GM19463 (cell line): ENCODE results near the gene TBC1D21.

ENCODE experiments used
- ATAC-seq: cut with Tn5 transposase; IDR thresholded peaks from one replicate; pipeline ENCODE4 v1.9.1; 2021; ENCODE audit warnings: mild to moderate bottlenecking, moderate library complexity; ENCODE audit not compliant: unreplicated experiment

Gene TBC1D21, protein sequence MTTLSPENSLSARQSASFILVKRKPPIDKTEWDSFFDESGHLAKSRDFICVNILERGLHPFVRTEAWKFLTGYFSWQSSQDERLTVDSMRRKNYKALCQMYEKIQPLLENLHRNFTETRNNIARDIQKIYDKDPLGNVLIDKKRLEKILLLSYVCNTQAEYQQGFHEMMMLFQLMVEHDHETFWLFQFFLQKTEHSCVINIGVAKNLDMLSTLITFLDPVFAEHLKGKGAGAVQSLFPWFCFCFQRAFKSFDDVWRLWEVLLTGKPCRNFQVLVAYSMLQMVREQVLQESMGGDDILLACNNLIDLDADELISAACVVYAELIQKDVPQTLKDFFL

DNA sequence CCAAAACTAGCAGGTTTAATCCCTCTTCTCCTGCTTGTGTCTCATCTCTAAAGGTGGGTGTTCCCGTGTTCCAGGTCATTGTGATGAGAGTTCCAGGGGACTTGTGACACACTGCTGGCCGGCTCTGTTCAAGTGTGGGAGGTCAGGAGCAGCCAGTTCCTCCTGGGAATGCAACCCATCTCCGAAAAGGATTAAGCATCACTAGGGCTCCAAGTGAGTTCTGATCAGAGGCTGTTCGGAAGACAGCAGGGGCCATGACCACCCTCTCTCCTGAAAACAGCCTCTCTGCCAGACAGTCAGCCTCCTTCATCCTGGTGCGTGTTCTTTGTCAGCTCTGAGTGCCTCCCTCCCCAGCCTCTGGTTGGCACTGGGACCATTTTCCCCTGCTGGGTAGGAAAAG lies at the start of gene TBC1D21:
TBC1D21 (plus strand) TSS at position 109 of the 400 bp plus-strand sequence; CDS start at position 255, 146 bp downstream.
- no peak for ATAC-seq

DNA sequence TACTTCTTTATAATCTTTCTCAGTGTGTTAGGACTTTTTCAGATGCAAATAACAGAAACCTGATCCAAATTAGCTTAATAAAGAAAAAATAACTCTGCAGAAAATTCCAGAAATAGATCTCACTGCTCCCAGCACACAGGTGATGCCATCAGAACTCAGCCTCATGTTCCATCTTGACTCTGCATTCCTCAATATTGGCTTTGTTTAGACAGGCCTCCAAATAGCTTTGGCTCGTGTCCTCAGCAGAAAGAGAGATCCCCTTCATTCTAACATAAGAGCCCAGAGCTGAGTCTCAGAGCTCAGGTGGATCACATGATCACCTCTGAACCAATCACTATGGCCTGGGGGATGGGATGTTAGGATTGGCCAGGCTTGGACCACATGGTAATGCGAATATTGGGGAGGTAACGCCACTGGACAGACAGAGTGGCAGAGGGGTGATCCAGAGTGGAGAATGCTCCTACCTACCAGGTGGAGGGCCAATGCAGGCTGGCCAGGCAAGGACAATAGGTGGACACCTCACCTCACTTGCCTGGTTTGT lies 46.6 kb upstream of the TBC1D21 start:
- no peak for ATAC-seq

DNA sequence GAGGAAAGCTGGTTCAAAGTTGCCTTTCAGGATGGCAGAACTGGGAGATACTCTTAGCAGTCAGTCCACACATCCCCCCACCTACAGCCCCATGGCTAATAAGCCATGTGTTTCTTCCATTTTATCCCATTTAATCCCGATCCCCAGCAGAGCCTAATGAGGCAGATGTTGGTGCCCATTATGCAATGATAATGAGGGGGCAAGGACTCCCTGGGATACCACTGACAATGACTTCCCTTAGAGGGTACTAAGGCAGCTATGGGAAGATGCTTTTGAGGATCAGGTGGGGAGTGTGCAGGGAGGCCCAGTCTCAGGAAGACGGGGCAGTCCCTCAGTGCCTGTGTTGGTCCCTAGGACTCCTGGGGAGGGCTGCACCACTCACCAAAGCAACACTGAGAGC lies 43.8 kb upstream of the TBC1D21 start:
- no peak for ATAC-seq

DNA sequence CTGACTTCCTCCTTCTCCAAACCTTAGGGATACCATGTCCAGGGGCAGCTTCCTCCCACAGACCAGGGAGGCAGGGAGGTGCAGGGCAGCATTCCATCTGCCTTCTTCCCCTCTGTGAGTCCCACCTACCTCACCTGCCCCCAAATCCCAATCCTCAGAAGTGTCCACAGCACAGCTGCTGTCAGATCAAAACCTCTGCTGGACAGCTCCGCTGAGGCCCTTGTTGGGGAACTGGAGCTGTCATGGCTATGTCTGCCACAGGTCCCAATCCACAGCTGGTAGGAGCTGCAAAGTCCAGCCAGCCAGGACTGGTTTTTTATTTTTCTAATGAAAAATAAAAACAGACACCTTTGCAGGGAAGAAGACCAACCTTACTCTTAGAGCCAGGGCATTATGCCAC lies 40.7 kb upstream of the TBC1D21 start:
- ATAC-seq = no peak

DNA sequence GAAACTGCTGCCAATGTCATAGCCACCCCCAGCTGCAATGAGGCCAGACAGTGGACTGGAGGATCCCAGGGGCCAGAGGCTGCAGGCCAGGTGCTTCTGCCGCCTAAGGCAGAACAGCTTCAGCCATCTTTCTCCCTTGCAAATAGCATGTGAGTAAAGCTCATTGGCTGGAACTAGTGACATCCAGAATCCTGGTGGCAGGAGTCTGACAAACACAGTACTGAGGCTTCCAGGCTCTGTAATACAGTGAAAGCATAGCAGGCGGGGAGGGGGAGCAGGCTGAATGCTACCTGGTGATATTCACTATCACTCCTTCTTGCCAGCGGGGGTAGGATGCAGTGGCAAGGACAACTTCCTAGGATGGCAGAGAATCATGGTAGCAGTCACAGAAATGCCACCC lies 36.5 kb upstream of the TBC1D21 start:
- no peak for ATAC-seq

DNA sequence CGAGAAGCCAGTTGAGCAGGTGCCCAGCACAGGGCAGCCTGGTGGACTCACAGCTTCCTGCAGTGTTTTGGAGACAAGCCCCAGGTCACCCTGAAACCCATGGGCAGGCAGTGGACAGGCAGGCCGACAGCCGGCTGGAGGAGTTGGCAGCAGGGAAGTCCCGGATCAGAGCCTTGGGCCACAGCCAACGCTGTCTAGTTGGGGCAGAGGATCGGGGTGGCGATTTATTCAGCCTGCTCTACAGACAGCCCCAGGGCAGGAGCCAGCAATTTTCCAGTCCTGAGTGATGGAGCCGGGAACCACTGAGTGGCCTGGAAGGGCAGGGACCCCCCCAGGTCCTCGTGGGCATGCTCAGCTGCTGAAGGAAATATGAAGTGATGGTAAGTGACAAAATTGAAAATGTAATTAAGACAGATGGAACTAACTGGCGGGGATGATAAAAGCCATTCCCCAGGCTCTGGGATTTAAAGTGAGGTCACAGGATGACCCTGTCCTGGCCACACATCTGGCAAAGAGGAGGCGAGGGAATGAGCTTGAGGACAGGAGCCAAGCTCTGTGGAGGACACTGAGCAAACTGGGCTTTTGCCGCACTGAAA lies 34.4 kb upstream of the TBC1D21 start:
- ATAC-seq = no peak

DNA sequence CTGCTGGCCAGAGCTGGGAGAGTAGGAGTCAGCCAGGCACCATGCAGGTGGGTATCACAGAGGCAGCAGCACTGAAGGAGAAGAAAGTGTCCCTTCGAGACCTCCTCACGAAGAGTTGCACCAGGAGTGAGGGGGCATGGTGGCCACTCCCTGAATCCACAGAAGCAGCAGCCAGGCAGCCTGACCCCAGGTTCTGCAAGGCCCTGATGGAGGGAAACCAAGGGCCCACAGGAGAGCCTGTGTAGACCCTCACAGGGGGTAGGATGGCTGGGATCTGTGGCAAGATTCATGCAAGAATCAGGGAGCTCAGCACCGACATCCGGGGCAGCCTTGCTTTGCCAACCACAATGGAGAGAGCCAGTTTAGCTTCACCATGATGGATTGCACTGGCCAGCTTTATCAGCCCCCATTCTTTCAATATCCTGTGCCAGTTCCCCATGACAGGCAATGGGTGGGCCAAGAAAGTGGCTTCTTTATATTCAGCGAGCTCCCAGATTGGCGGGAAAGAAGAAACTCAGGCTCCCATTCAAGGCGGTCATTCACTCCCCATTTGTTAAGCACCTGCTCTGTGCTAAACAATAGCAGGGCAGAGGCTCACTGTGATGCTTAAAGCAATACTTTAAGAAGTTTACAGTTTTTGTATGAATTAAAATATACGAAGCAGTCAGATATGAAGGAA lies 33.5 kb upstream of the TBC1D21 start:
- ATAC-seq = no peak

DNA sequence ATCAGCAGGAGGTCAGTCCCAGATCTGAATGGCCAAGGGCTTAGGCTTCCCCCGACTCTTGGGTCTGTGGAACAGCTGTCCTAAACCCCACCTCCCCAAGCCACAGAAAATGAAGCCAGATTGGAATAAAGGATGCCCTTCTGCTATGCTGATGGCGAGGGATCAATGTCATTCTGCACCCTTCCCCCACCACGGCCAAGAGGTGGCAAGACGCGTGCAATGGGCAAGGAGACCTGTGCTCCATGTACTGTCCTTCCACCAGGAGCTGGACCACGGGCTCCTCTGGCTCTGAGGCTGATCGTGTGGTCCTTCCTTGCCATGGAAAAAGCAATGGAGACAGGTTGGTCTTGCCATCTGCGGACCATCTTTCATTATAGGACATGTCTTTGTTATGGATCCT lies 32.6 kb upstream of the TBC1D21 start:
- no peak for ATAC-seq

DNA sequence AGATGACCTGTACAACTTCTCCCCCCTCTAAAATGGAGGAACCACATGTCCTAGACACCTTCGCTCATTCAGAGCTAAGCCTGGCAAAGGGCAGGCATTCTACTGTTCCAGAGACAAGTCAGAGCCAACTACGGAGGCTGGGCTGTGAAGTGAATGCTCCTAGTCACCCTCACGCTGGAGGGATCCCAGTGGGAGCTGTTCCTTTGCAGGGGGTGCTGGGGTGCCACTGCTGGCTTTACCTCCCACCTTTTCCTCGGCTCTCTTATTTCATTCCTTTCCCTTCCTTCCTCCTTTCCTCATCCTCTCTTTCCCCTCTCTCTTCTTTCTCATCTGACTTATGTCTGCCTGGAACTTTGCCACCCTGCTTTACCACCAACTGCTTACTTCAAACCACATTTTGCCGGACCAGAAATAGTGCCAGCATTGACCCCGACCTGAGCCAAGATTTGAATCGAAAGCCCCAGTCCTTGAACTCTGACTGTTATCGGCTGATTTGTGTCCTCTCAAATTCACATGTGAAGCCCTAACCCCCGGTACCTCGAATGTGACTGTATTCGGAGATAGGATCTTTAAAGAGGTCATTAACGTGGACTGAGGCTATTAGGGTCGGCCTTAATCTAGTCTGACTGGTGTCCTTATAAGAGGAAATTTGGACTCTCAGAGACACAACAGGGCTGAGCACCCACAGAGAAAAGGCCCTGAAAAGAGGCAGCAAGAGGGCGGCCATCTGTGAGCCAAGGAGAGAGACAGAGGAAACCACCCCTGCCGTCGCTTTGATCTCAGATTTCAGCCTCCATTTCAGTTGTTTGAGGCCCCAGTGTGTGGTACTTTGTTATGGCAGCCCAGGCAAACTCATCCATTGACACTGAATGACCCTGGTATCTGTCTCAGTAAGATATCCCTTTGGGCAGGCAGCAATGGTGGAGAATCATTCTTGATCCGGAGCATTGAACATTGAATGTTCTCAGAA lies 31.3 kb upstream of the TBC1D21 start:
- ATAC-seq = no peak

DNA sequence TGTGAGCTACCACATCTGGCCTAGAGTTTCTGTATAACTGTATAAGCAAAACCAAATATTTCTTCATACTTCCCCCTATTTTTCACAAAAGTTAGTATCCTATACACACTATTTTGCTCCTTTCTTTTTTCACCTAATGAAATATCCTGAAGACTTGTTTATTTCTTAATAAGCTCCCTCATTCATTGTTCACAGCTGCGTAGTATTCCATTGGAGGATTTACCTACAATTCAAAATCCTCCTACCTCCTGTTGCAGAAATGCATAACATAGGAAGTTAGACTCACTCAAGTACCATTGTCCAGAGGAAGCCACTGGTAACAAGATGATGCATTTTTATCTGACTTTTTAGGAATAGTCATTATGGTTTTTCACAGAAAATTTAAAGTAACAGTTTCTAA lies 29.6 kb upstream of the TBC1D21 start:
- no peak for ATAC-seq

DNA sequence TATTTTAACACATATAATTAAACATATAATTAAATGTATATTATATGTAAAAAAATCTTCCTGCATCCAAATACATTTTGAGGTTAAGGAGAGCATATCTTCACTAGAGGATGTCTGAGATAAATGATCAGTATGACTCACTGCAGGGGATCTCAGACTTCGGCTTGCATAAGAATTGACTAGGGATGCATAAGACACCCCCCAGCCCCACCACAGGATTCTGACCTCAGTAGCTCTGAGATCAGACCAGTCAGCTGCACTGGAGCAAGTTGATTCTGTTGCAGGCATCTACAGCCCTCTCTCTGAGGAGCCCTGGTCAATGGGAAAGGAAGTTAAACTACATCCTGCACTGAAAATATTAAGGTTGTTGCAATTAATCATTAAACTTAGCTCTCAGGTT lies 29.0 kb upstream of the TBC1D21 start:
- no peak for ATAC-seq

DNA sequence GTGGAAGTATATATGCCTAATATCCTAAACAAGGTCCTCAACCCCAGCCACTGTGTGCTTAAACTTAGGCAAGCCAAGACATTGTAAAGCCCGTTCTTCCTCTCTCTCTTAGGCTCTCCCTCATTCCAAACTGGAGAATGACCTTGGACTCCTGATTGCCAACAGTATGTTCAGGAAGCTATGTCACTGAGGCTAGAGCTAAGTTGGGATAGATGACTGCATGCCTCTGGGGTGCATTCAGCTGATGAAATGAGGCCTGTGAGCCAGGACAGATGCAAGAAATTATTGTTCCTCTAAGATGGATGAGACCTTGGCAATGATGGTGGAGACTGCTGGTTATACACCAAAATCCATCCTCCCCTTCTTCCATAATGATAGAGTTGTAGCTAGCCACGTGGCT lies 27.9 kb upstream of the TBC1D21 start:
- no peak for ATAC-seq

DNA sequence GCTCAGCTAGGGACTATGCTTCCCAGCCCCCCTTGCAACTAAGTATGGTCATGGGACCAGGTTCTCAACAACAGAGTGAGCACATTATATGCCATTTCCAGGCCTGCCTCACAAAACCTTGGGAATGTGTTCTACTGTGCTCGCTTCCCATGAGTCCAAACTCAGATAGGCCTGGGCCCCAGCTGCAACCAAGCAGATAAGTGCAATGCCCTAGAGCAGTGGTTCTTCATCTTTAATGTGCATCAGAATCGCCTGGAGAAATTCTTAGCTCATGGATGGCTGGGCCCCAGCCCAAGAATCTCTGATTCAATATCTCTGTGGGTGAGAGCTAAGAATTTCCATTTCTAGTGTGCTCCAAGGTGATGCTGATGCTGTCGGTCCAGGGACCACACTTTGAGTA lies 27.5 kb upstream of the TBC1D21 start:
- ATAC-seq = no peak

DNA sequence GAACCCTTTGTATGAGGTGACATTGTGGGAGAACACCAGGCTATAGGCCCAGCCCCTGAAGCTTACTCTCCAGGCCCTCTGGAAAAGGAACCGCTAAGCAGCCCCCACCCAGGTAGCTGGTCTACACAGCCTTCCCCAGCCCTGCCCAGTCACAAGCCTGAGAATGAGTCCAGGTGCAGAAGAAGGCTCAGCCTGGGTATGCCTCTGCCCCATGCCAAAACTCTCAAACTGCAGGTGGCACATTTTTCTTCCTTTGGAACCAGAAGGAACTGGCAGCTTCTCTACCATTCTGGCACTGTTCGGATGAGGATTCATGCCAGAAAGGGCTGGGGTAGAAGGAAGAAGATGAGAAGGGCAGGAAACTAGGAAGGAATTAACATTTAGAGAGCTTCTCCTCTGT lies 23.7 kb upstream of the TBC1D21 start:
- ATAC-seq = no peak

DNA sequence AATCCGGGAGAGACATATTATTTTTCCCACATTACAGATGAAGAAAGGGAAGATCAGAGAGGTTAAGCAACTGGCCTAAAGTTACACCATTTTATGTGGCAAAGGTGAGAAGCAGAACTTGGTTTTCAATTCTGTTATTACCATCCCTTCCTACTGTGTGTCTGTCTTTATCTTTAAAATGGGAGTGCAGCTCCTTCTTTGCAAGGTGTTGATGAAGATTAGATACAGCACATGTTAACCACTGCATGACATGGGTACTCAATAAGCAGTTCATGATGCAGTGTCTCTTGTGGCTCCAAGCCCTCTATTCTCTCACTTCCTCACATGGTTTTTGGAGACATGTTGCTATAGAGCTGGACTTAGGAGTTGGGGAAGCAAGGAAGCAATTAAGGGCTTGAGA lies 23.1 kb upstream of the TBC1D21 start:
- no peak for ATAC-seq

DNA sequence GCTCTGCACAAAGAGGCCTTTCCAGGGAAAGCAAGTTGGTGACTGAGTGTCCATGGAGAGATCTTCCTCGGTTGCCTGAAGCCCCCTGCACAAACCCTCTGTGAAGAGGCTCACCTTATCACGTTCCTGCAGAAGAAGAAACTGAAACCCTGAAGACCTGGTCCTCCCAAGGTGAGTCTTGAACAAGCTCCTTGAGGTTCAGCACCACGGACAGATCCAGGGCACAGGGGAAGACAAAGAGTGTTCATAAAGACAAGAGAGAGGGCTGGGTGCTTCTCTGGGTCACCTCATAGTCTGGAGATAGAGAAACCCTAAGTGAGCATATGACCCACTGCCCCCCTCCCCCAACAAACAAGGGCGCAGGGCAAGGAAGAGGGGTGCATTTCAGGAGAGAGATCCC lies 21.7 kb upstream of the TBC1D21 start:
- ATAC-seq = no peak

DNA sequence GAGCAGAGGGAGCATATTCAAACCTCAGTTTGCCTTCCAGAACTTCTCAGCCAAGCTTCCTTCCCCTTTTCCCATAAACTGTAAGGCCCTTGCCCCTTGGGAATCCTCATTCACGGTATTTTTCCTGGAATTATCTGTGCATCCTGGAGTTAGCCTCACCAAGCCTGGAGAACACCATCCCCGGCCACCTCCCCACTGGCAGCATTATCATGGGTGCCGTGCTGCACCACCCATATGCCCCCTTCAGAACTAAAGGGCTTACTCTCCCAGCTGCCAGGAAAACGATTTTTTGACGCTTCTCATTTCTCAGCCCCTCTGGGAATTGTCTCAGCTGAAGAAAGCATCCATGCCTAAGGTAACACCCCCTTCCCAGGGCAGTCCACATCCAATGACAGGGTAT lies 20.9 kb upstream of the TBC1D21 start:
- ATAC-seq = no peak

DNA sequence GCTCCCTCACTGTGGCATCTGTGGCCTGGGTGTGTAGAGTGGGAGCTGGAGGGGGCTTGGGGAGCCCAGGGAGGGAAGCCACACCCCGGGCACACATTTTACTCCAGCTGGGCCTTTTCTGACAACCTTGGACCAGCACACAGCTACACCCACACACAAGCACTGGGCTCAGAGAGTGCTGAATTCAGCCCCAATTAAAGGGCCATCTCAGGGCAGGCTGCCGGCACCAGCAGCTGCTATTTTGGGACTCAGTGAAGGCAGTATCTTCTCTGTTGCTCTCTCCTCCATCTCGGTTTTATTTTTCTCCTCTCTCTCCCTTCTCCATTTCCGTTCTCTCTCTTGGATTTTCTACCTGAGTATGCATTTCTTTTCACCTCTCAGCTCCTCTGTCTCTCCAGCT lies 19.1 kb upstream of the TBC1D21 start:
- ATAC-seq = no peak

DNA sequence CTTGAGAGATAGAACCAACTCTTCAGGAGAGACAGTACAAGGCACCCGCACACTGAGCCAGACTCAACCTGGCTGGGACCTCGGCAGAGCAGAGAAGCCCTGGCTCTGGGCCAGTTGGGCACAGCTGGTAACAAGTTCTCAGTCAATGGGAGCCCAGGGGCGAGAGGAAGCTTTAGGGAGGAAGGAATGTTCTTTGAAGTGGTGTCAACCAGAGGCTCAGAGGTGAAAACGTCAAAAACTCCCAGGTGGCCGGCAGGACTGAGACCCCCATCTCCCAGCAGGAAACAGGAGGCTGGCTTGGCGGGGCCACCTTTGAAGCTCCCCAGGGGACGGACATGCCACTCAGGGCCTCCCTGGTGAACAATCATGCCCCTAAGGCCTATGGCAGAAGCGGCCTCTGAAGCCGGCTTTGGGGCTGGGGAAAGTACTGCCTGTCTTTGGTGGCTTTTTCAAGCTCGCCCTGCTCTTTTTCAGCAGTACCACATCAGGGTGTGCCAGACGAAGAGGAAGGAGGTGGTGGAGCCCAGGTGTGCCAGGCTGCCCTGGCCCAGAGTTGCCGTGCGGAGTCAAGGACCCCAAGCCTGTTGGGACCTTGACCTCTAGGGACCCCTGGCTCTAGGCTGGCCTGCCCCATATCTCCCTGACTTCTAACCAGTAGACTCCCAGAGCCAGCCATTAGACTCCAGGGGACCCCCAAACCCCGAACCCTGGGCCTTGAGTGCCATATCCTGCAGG lies 16.7 kb upstream of the TBC1D21 start:
- no peak for ATAC-seq
